VCaP (cell line): ENCODE results near the gene MPDU1.
"Not testable (repeated sequence)": the region's sequence is repeated elsewhere in the genome, so short reads cannot be mapped to it uniquely, and the experiment has no call there.

Source experiments
- H3K27ac ChIP-seq: fragments of 450-650 bp; 2 replicates; pipeline ENCODE4 v1.5.1; 2017
- CTCF ChIP-seq: fragments of 450-650 bp; conservative IDR thresholded peaks from 2 replicates; pipeline ENCODE4 v1.5.1; 2017; ENCODE audit warnings: mild to moderate bottlenecking, moderate library complexity

MPDU1 gene

GRCh38 chr17:7613769-7614424 lies 30.2 kb downstream of the MPDU1 start:
- TF ChIP-seq CTCF, result no peak
- H3K27ac ChIP-seq, result peak overlapping the region; percentile 83

DNA sequence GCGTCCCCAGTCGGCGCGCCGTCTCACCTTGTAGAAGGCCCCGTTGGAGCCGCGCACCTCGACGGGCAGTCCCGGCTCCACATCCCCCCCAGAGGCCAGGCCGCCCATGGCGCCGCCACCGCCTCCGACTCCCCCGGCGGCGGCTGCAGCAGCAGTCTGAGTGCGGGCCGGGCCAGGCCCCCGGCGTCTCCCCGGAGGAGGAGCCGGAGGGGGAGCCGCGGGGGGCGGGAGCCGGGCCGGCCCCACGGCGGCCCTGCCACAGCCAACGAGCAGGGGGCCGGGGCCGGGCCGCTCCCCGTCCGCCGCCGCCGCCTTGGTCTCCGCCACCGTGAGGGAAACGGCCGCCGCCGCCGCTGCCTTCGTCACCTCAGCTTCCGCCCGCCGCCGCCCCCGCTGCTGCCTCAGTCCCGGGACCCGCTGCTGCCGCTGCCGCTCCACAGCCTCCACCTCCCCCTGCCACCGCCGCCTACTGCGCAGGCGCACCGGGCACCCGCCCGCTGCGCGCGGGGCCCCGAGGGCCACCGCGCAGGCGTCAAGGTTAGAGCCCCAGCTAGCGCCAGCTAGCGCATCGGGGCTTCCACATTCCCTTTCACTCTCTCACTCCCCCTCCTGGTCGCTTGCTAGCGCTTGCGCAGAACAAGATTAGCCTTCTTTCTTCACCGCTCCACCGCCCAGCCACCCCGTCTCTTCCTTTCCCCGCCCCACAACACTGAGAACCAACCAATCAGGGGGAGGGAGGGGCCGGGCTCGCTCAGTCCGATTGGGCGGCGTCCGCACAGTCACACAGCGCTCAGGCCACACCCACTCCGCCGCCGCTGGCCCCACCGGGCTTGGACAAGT lies 31.0 kb downstream of the MPDU1 start, which contains the start of gene FXR2:
Gene FXR2 (minus strand): TSS at position 473 of the 840 bp plus-strand sequence. CDS start 365 bp downstream, at position 108.
- TF ChIP-seq CTCF, result peak; percentile 58
- peak within 1 kb of the TSS; percentile 83 for H3K27ac ChIP-seq

DNA sequence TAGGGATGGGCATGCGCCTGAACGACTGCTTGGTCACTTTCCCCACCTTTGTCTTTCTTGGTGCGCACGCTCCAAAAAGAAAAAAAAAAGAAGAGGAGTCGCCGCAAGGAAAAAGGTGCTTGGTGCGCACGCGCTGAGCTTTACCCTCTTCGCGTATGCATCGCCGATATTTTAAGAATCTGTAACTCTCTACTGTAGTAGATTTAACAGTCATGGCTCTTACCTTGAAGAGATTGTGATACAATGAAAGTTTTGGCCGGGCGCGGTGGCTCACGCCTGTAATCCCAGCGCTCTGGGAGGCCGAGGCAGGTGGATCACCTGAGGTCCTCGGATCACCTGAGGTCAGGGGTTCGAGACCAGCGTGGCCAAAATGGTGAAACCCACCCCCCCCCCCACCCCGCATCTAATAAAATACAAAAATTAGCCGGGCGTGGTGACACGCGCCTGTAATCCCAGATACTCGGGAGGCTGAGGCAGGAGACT lies 31.7 kb downstream of the MPDU1 start:
- peak overlapping the region; percentile 83 for H3K27ac ChIP-seq

DNA sequence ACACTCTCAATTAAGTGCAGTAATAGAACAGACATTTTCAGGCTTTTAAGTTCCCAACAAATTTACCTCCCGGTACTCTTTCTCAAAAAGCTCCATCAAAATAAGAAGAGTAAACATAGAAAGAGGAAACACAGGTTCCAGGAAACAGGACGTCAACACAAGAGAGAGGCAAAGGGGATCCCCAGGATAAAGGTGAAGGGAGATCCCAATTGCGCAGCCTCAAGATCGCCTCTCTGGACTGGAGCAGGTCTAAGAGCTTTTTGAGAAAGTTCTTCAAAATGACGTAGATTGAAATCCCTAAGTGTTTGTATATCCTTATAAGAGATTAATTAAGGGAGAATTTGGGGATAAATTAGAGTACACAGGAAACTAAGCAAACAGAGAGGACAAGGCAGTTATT lies 35.0 kb downstream of the MPDU1 start:
- no peak overlapping the region for H3K27ac ChIP-seq
- TF ChIP-seq CTCF, result no peak

More for the DNA sequence above, 31.7 kb downstream of the MPDU1 start:
- no peak for TF ChIP-seq CTCF

DNA sequence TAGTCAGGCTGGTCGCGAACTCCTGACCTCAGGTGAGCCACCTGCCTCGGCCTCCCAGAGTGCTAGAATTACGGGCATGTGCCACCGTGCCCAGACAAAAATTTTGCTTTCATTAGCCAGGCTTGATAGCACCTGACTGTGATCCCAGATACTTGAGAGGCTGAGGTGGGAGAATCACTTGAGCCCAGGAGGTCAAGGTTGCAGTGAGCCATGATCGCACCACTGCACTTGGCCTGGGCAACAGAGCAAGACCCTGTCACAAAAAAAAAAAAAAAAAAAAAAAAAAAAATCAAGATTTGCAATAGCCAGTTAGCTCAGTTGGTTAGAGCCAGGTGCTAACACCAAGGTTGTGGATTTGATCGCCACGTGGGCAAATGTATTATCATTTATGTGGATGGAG lies 37.2 kb downstream of the MPDU1 start:
- no peak for TF ChIP-seq CTCF
- H3K27ac ChIP-seq, result no peak overlapping the region

DNA sequence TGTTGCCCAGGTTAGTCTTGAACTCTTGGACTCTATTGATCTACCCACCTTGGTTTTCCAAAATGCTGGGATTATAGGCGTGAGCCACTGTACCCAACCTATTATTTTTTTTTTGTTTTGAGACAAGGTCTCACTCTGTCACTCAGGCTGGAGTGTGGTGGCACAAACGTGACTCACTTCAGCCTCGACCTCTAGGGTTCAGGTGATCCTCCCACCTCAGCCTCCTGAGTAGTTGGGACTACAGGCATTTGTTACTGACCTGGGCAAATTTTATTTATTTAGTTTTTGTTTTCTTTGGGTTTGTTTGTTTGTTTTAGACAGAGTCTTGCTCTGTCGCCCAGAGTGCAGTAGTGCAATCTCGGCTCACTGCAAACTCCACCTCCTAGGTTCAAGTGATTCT lies 40.0 kb downstream of the MPDU1 start:
- no peak for TF ChIP-seq CTCF
- no peak overlapping the region for H3K27ac ChIP-seq

DNA sequence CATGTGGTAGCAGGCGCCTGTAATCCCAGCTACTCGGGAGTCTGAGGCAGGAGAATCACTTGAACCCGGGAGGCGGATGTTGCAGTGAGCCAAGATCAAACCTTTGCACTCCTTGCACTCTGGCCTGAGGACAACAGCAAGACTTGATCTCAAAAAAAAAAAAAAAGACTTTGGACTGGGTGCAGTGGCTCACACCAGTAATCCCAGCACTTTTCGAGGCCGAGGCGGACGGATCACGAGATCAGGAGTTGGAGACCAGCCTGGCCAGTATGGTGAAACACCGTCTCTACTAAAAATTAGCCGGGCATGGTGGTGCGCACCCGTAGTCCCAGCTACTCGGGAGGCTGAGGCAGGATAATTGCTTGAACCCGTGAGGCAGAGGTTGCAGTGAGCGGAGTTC lies 42.1 kb downstream of the MPDU1 start:
- not testable (repeated sequence) for H3K27ac ChIP-seq
